ENCODE results near the gene ORM1. TPM values are rescaled to one million over a fixed set of nuclear protein-coding genes. Genes with fewer than 3 reads are reported as not detected.

The ORM1 gene
- total and polyA plus RNA-seq, 2 of the 8 experiments (the other 6 are each of a cell fraction or from before 2014, with no cell fraction given): 0.32 TPM; not detected in 1

DNA sequence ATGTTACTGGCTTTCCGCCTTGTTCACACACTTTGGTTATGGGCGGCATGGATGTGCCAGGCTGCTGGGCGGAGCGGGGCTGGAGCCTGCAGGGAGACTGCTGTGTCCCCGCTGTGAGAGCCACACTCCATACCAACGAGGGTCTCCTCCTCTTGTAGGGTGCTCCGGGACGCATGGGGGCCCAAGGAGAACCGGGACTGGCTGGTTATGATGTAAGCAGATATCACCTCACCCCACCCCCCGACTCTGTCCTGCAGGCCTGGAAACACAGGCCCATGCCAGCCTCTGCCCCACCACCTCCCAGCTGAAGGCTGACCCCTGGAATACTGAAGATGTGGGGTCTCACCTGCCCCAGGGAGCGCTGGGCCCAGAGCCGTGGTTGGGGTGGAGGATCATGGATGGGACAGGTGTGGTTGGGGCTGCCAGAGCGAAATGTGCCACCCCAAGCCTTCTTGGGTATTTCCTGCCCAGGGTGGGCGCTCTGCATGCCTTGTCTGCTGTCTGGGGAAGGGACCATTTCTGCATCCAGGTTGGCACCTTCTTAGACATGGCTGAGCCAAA, 39.3 kb upstream of the ORM1 start:
- Histone ChIP-seq H3K79me1 (ENCODE audit: low read depth, low read length) (no peaks in the 10 kb centered on the region), H3K56ac (replicated peaks; ENCODE audit: insufficient read length, low read depth, low read length) (no peak overlapping the region), H3K27me3 (replicated peaks in 1 of 4; ENCODE audit: control insufficient read depth in 3 of 4, extremely low read depth in 1 of 4, insufficient read depth in 3 of 4, low read length in 3 of 4) (no peaks in the 10 kb centered on the region), H3K18ac (ENCODE audit: extremely low read depth, low read length) (no peak overlapping the region), H4K20me1 (replicated peaks in 1 of 2; ENCODE audit: control insufficient read depth in 1 of 2, insufficient read depth in 2 of 2, low read length in 2 of 2) (peaks cover 0 to 1% of the 10 kb centered on the region in 2 experiments), H3K4ac (replicated peaks; ENCODE audit: insufficient read length, low read depth, low read length) (no peak overlapping the region), H3K79me2 (ENCODE audit: control insufficient read depth in 1 of 2, insufficient read depth in 2 of 2, low read length in 2 of 2) (no peaks in the 10 kb centered on the region), H3K23ac (ENCODE audit: insufficient read length) (no peak overlapping the region), H2AFZ (ENCODE audit: low read length) (no peak overlapping the region), H3K4me2 (ENCODE audit: insufficient read depth in 1 of 2, low read depth in 2 of 2, low read length in 2 of 2) (no peak overlapping the region), H2BK120ac (replicated peaks; ENCODE audit: low read depth, low read length) (no peak overlapping the region), H2BK20ac (ENCODE audit: low read length) (no peak overlapping the region), H3K9me3 (ENCODE audit: insufficient read depth in 2 of 2, low read depth in 1 of 2, low read length in 1 of 2) (no peaks in the 10 kb centered on the region), H3K36me3 (ENCODE audit: control insufficient read depth in 2 of 4, insufficient read depth in 4 of 4, low read length in 3 of 4) (peaks cover 0 to 4% (median 0%) of the 10 kb centered on the region in 4 experiments; a peak in 1 of 8 replicates), H3K4me3 (ENCODE audit: extremely low read depth in 1 of 4, insufficient read depth in 2 of 4, low read depth in 3 of 4, low read length in 4 of 4) (no peak overlapping the region), H3K27ac (ENCODE audit: low read depth, low read length) (no peak overlapping the region), H2BK5ac (ENCODE audit: low read depth, low read length) (no peak overlapping the region), H3K9ac (replicated peaks in 1 of 4; ENCODE audit: extremely low read depth in 1 of 4, low read depth in 3 of 4, low read length in 3 of 4) (no peak overlapping the region), H2BK12ac (ENCODE audit: low read depth, low read length) (no peak overlapping the region), H3K23me2 (ENCODE audit: low read depth, low read length) (no peaks in the 10 kb centered on the region), H2AK5ac (ENCODE audit: low read depth, low read length) (no peak overlapping the region), H4K8ac (ENCODE audit: extremely low read depth, insufficient read depth, low read length) (no peak overlapping the region; the same call in 1 of the 2 replicates), H2BK15ac (ENCODE audit: low read length) (no peak overlapping the region), H3K14ac (ENCODE audit: insufficient read length) (no peak overlapping the region), H4K5ac (ENCODE audit: insufficient read length, low read depth, low read length) (no peak overlapping the region), H3K4me1 (replicated peaks in 1 of 4; ENCODE audit: control insufficient read depth in 3 of 4, insufficient read depth in 4 of 4, low read length in 3 of 4) (peaks cover 0 to 19% (median 3%) of the 10 kb centered on the region in 4 experiments; a peak in 5 of 7 replicates), H4K91ac (replicated peaks; ENCODE audit: insufficient read length, low read length) (no peak overlapping the region)
- no peak for FAIRE-seq
- WGBS, 2 experiments (ENCODE audit: extremely low coverage in 1 of 2, insufficient coverage in 1 of 2, insufficient read length in 1 of 2, insufficient replicate concordance in 2 of 2, low coverage in 1 of 2, low lambda C conversion rate in 2 of 2, missing lambda C conversion rate in 1 of 2): 94% methylated on average over 14 of the region's 14 CpGs; no CpG with 5 or more reads in 1 of the 2 experiments
- DNase-seq (ENCODE audit: low read depth in 1 of 2, low spot score in 2 of 2): no peak
- CTCF ChIA-PET (ENCODE audit: partially characterized antibody): interaction anchor here (1.1 to 1.6 kb wide), 3 partner anchors 112 to 176 kb away, joined by 3 to 8 read pairs (median 3); no protein-coding TSS in a partner anchor
- POLR2A ChIA-PET (ENCODE audit: partially characterized antibody): no interaction called here
- TF ChIP-seq SIRT6 (IDR thresholded peaks at IDR 0.05; ENCODE audit: low read length): no peak
- no peak for TF ChIP-seq CHD1 (IDR thresholded peaks at IDR 0.05; ENCODE audit: low read depth, low read length)
- no peak for TF ChIP-seq GTF2F1 (IDR thresholded peaks at IDR 0.05; ENCODE audit: borderline replicate concordance, low read depth, low read length)
- TF ChIP-seq, protein P1, sequence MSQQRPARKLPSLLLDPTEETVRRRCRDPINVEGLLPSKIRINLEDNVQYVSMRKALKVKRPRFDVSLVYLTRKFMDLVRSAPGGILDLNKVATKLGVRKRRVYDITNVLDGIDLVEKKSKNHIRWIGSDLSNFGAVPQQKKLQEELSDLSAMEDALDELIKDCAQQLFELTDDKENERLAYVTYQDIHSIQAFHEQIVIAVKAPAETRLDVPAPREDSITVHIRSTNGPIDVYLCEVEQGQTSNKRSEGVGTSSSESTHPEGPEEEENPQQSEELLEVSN (IDR thresholded peaks at IDR 0.05): no peak
- no peak for TF ChIP-seq RNF2 (IDR thresholded peaks at IDR 0.05; ENCODE audit: borderline replicate concordance, low read depth, low read length, missing control alignments, poor library complexity, severe bottlenecking)
- no peak for TF ChIP-seq NANOG (IDR thresholded peaks at IDR 0.05; ENCODE audit: insufficient read depth, low read depth, low read length, poor library complexity, severe bottlenecking)
- no peak for TF ChIP-seq CREB1 (IDR thresholded peaks at IDR 0.05)
- no peak for TF ChIP-seq CTBP2 (IDR thresholded peaks at IDR 0.05; ENCODE audit: borderline replicate concordance, insufficient read depth, insufficient read length, low read length)
- TF ChIP-seq TCF12 (IDR thresholded peaks at IDR 0.05; ENCODE audit: low read depth, low read length): no peak
- no peak for TF ChIP-seq EGR1 (IDR thresholded peaks at IDR 0.05; ENCODE audit: borderline replicate concordance, low read depth, low read length)
- TF ChIP-seq SP4 (IDR thresholded peaks at IDR 0.05; ENCODE audit: low read length): no peak
- no peak for TF ChIP-seq FOSL1 (IDR thresholded peaks at IDR 0.05; ENCODE audit: insufficient read depth, low read depth, low read length)
- no peak for TF ChIP-seq RFX5 (IDR thresholded peaks at IDR 0.05; ENCODE audit: borderline replicate concordance, low read depth, low read length)
- no peak for TF ChIP-seq POLR2A (IDR thresholded peaks at IDR 0.05; ENCODE audit: control extremely low read depth in 1 of 2, low read depth in 2 of 2, low read length in 2 of 2)

Data from H1 (cell line).